ENCODE results near the gene GTF2E1.
A peak's percentile ranks its signal among the peaks of the same experiment; 100 is the strongest.

- TF ChIP-seq EZH2 (IDR thresholded peaks at IDR 0.05; ENCODE audit: borderline replicate concordance, control insufficient read depth, low read depth, low read length), result no peak
- TF ChIP-seq CTCF (IDR thresholded peaks at IDR 0.05 in 2 of 3, conservative IDR thresholded peaks at IDR 0.05 in 1 of 3; ENCODE audit: control insufficient read depth in 2 of 3, extremely low read depth in 1 of 3, insufficient read depth in 1 of 3, low read depth in 3 of 3, low read length in 3 of 3), result no peak
- no peak for TF ChIP-seq ZNF274 (IDR thresholded peaks at IDR 0.05; ENCODE audit: insufficient read depth, insufficient read length)
- TF ChIP-seq RB1 (IDR thresholded peaks at IDR 0.05; ENCODE audit: borderline replicate concordance), result no peak
- no peak for TF ChIP-seq SIX5 (IDR thresholded peaks at IDR 0.05; ENCODE audit: low read depth, low read length, severe bottlenecking)
- TF ChIP-seq NFIC (IDR thresholded peaks at IDR 0.05; ENCODE audit: low read depth, low read length), result peak; percentile 84
- TF ChIP-seq PKNOX1 (IDR thresholded peaks at IDR 0.05), result no peak
Measured at GRCh38 chr3:120773932-120774331, 31.4 kb downstream of the GTF2E1 start.
